Measurements from ENCODE around the gene TNS2.

The TNS2 gene

DNA sequence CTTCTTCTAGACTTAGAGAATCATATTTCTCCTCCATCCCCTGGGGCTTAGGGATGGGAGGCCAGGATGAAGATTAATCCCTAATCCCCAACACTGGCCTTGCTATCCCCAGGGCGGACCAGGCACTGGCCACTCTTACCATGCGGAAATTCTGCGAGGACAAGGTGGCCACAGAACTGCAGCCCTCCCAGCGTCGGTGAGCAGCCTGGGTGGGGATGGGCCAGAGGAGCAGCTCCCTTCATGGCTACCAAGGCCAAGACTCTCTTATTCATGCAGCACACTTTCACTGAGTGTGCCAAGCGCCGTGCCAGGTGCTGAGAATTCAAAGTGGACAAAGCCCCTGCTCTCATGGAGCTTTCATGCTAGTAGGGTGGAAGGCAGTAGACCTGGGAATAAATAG is 7.0 kb downstream of the TNS2 start:
- H3K4me1 ChIP-seq (ENCODE audit: insufficient read depth, poor library complexity, severe bottlenecking), result peaks cover 18% of the 10 kb centered on the region

DNA sequence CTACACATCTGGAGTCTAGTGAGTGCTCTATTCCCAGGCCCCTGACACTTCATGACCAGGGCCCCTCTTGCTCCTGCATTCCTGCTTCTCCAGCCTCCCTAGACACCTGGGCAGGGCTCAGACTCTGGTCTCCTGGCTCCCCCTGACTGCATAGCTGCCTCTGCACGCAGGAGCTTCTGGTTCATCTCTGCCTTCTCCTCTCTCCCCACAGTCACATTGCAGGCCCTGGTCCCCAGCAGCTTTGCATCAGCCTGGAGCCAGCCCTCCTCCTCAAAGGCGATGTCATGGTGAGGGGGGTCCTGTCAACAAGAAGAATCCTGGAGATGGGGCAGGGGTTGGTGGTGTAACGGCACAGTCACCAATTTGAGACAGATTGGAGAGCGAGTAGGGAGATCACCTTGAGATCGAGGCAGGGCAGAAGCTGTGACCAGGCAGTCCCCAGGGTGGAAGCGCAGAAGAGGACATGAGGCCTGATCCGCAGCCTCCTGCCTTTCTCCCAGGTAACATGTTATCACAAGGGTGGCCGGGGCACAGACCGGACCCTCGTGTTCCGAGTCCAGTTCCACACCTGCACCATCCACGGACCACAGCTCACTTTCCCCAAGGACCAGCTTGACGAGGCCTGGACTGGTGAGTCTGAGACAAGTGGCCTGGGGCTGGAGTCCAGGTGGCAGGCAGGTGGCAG is 8.1 kb downstream of the TNS2 start:
- ATAC-seq (ENCODE audit: low read depth) (no peak), DNase-seq (ENCODE audit: low spot score) (no peak)
- Histone ChIP-seq H3K36me3 (ENCODE audit: low read depth) (peaks cover 24% of the 10 kb centered on the region), H3K4me1 (ENCODE audit: insufficient read depth, poor library complexity, severe bottlenecking) (peaks cover 11% of the 10 kb centered on the region), H3K27me3 (ENCODE audit: insufficient read depth, poor library complexity, severe bottlenecking) (no peaks in the 10 kb centered on the region), H3K27ac (ENCODE audit: poor library complexity, severe bottlenecking) (no peak overlapping the region), H3K4me3 (ENCODE audit: severe bottlenecking) (no peak overlapping the region), H3K9me3 (ENCODE audit: severe bottlenecking) (no peaks in the 10 kb centered on the region)
- no peak for TF ChIP-seq CTCF (IDR thresholded peaks at IDR 0.05; ENCODE audit: poor library complexity, severe bottlenecking)

More for the DNA sequence above, 7.0 kb downstream of the TNS2 start:
- TF ChIP-seq CTCF (IDR thresholded peaks at IDR 0.05; ENCODE audit: poor library complexity, severe bottlenecking), result no peak
- no peak overlapping the region for H3K4me3 ChIP-seq (ENCODE audit: severe bottlenecking)
- DNase-seq (ENCODE audit: low spot score) (no peak), ATAC-seq (ENCODE audit: low read depth) (no peak)
- H3K36me3 ChIP-seq (ENCODE audit: low read depth), result peaks cover 21% of the 10 kb centered on the region
- H3K27ac ChIP-seq (ENCODE audit: poor library complexity, severe bottlenecking), result no peak overlapping the region
- no peaks in the 10 kb centered on the region for H3K27me3 ChIP-seq (ENCODE audit: insufficient read depth, poor library complexity, severe bottlenecking)
- no peaks in the 10 kb centered on the region for H3K9me3 ChIP-seq (ENCODE audit: severe bottlenecking)

- no peak overlapping the region for H3K27ac ChIP-seq (ENCODE audit: poor library complexity, severe bottlenecking)
- H3K36me3 ChIP-seq (ENCODE audit: low read depth), result peaks cover 28% of the 10 kb centered on the region
- H3K4me1 ChIP-seq (ENCODE audit: insufficient read depth, poor library complexity, severe bottlenecking), result peaks cover 4% of the 10 kb centered on the region
- H3K9me3 ChIP-seq (ENCODE audit: severe bottlenecking), result no peaks in the 10 kb centered on the region
- no peak overlapping the region for H3K4me3 ChIP-seq (ENCODE audit: severe bottlenecking)
- H3K27me3 ChIP-seq (ENCODE audit: insufficient read depth, poor library complexity, severe bottlenecking), result no peaks in the 10 kb centered on the region
- TF ChIP-seq CTCF (IDR thresholded peaks at IDR 0.05; ENCODE audit: poor library complexity, severe bottlenecking), result no peak
- no peak for DNase-seq (ENCODE audit: low spot score)
- no peak for ATAC-seq (ENCODE audit: low read depth)
Measured at GRCh38 chr12:53058674-53059433, 9.0 kb downstream of the TNS2 start.

DNA sequence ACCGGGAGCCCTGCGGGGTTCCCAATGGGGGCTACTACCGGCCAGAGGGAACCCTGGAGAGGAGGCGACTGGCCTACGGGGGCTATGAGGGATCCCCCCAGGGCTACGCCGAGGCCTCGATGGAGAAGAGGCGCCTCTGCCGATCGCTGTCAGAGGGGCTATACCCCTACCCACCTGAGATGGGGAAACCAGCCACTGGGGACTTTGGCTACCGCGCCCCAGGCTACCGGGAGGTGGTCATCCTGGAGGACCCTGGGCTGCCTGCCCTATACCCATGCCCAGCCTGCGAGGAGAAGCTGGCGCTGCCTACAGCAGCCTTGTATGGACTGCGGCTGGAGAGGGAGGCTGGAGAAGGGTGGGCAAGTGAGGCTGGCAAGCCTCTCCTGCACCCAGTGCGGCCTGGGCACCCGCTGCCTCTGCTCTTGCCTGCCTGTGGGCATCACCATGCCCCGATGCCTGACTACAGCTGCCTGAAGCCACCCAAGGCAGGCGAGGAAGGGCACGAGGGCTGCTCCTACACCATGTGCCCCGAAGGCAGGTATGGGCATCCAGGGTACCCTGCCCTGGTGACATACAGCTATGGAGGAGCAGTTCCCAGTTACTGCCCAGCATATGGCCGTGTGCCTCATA is 9.7 kb downstream of the TNS2 start:
- DNase-seq (ENCODE audit: low spot score), result no peak
- Histone ChIP-seq H3K27ac (ENCODE audit: poor library complexity, severe bottlenecking) (no peak overlapping the region), H3K36me3 (ENCODE audit: low read depth) (peaks cover 31% of the 10 kb centered on the region), H3K4me1 (ENCODE audit: insufficient read depth, poor library complexity, severe bottlenecking) (peaks cover 4% of the 10 kb centered on the region), H3K27me3 (ENCODE audit: insufficient read depth, poor library complexity, severe bottlenecking) (no peaks in the 10 kb centered on the region), H3K9me3 (ENCODE audit: severe bottlenecking) (no peaks in the 10 kb centered on the region), H3K4me3 (ENCODE audit: severe bottlenecking) (no peak overlapping the region)
- no peak for TF ChIP-seq CTCF (IDR thresholded peaks at IDR 0.05; ENCODE audit: poor library complexity, severe bottlenecking)
- no peak for ATAC-seq (ENCODE audit: low read depth)
